HL-60/S4 treated with retinoic acid at 250 ng/mL for 4 days and 3 days (cell line): ENCODE data around the gene PUS7.
"Not testable (repeated sequence)": the region's sequence is repeated elsewhere in the genome, so short reads cannot be mapped to it uniquely, and the experiment has no call there.

Experiments used
- in situ Hi-C: fragments of 300-500 bp; cut with MboI; formaldehyde crosslinking; loops from 2 replicates; pipeline ENCODE4 v1.7.0; 2022; ENCODE audit warnings: low sequenced_read_pairs

The PUS7 gene

DNA sequence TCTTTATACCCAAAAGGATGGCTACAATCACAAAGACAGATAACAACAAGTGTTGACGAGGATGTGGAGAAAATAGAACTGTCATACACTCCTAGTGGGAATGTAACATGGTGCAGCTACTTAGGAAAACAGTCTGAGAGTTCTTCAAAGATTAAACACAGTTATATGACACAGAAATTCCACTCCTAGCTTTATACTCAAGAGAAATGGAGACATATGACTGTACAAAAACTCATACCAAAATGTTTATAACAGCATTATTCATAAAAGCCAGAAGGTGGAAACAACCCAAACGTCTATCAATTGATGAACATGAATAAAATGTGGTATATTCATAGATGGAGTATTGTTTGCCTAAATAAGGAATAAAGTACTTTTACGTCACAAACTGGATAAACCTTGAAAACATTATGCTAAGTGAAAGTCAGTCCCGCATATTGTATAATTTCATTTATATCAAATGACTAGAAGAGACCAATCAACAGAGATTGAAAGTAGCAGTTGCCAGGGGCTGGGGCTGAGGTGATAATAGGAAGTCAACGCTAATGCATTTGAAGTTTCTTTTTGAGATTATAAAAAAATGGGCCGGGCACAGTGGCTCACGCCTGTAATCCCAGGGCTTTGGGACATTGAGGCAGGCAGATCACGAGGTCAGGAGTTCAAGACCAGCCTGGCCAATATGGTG is 71.8 kb downstream of the PUS7 start:
- in situ Hi-C loops: no loop called here

DNA sequence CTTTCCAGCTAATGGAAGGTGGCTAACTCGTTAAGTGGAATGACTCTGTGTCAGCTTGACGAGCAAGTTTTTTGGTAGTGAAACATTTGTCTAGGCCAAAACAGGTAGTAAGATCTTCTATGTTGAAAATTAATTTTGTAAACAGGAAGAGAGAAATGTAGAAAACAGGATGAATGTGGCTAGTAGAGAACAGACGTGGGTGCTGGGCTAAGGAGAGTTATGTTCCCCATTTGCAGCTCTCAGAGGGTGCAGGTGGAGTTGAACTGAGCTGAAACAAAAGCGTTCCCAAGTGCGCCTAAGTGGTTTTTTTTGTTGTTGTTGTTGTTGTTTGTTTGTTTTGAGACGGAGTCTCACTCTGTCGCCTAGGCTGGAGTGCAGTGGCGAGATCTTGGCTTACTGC is 73.9 kb downstream of the PUS7 start:
- in situ Hi-C loops: no loop called here

DNA sequence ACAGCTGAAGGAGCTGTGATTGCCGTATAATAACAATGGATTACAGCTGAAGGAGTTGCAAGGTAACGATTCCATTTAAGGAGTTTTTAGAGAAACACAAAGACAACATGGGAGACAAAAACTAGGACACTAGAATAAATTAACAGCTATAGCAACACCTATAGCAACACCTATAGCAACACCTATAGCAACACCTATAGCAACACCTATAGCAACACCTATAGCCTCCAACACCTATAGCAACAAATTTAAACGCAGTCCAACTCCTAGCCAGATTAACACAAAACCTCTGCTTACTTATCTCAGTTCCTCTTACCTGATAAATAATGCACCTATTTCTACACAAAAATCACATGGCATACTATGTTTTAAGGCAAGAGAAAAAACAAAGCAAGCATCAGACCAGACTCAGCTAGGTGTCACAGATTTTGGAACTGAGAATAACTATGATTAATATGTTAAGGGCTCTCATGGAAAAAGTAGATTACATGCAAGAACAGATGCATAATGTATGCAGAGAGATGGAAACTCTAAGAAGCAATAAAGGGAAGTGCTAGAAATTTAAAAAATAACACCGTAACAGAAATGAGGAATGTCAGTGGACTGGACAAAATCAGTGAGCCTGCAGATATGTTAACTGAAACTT is 77.6 kb downstream of the PUS7 start:
- in situ Hi-C loops: no loop called here

DNA sequence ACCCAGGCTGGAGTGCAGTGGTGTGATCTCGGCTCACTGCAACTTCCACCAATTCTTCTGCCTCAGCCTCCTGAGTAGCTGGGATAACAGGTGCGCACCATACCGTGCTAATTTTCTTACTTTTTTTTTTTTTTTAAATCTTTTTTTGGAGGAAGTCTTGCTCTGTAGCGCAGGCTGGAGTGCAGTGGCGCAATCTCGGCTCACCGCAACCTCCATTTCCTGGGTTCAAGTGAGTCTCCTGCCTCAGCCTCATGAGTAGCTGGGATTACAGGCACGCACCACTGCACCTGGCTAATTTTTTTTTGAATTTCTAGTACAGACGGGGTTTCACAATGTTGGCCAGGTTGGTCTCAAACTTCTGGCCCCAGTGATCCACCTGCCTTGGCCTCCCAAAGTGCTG is 79.9 kb downstream of the PUS7 start:
- in situ Hi-C loops: not testable (repeated sequence)

DNA sequence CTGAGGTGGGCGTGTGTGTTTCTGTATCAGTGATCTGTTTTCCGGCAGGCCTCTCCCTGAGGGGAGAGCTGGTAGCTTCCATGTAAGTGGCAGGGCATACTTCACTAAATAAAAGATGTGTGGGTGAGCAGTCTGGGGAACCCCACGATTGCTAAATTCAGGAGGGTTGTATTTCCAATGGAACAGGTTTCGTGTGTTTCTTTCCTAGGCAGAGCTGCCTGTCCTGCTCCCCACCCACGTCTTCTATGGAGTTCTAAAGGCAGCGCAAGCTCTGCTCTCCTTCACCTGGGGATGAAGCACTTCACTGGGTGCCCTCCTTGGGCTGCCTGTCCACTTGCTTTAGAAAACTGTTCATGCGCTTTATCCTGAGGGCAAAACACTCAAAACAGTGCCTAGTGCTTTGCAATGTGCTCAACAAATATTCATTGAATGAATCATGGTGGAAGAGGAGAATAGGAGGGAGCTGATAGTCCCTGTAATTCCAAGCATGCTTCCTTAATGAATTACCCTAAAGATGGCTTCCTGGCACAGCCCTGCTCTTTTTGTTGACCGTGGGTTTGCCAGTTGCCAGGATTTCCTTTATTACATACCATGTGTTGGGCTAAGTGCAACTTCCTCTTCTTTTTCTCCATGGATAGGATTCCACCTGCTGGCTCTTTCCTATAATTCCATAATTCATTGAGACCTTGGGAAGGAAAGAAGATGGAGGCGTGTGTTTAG is 82.7 kb downstream of the PUS7 start:
- in situ Hi-C loops: no loop called here

DNA sequence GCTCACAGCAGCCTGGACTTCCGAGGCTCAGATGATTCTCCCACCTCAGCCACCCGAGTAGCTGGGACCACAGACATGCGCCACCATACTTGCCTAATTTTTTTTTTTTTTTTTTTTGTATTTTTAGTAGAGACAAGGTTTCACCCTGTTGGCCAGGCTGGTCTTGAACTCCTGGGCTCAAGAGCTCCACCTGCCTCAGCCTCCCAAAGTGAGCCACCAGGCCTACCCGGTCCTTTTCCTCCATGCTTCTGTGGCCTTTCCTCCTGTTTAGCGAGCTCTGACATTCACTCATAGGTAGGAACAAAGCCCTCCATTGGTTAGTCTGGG is 83.3 kb downstream of the PUS7 start:
- in situ Hi-C loops: no loop called here

DNA sequence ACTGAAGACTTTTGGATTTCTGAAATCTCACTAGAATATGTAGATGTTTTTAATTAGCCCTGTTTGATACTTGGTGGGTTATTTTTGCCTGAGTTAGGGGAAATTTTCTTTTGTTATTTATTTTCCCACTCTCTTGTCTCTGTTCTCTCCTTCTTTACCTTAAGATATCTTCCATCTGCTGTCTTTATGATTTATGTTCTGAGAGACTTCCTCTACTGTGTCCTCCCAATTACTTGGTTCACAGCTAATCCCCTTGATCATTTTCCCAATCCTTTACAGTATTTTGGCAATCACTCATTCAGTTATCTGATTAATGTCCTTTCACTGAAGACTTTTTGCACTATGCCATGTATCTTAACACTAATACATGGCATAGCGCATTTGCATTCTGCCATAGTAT is 83.8 kb downstream of the PUS7 start:
- in situ Hi-C loops: no loop called here

DNA sequence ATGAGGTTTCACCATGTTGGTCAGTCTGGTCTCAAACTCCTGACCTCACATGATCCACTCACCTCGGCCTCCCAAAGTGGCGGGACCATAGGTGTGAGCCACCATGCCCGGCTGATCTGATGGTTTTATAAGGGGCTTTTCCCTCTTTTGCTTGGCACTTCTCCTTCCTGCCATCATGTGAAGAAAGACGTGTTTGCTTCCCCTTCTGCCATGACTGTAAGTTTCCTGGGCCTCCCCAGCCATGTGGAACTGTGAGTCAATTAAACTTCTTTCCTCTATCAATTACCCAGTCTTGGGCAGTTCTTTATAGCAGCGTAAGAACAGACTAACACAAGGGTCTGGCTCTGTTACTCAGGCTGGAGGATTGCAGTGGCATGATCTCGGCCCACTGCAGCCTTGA is 84.7 kb downstream of the PUS7 start:
- in situ Hi-C loops: not testable (repeated sequence)

DNA sequence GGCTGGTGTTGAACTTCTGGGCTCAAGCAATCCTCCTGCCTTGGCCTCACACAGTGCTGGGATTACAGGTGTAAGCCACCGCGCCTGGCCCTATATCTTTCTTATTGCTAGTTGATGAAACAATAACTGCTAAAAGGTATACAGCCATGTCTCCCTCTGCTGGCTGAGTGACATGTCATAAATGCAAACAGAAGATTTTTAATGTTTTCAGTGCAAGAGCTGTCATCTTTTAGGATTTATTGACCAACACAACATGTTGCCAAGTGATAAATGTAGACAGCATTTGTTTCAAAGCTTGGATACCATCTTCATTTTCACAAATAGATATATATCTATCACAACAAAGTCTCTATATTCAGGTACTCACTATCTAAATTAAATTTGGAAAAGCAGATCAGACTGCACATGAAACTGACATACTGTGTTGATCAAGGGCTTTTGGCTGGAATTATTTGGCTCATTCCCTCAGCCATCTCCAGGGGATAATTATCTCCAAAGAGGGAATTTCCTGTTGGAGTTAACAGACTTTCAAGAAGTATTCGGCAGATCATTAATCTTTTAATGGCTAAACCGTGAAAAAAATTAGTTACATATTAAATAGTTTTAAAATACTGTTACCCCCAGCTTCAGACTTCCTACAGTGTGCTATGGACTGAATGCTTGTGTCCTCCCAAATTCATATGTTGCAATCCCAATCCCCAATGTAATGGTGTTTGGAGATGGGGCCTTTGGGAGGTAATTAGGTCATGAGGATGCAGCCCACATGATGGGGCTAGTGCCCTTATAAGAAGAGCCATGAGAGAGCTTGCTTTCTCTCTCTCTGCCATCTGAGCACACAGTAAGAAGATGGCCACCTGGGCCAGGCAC is 92.1 kb downstream of the PUS7 start:
- in situ Hi-C loops: no loop called here

DNA sequence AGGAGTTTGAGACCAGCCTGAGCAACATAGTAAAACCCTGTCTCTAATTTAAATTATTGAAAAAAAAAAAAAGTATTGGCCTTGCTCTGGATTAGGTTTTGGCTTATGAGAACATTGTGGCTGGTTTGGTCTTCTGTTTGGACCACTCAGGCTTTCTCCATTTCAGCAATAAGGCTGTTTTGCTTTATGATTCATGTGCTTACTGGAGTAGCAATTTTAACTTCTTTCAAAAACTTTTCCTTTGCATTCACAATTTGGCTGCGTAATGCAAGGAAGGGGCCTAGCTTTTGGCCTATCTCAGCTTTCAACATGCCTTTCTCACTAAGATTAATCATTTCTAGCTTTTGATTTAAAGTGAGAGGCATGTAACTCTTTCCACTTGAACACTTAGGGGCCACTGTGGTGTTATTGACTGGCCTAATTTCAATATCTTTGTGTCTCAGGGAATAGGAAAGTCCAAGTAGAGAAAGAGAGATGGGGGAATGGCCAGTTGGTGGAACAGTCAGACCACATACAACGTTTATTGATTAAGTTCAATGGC is 95.4 kb downstream of the PUS7 start:
- in situ Hi-C loops: no loop called here

DNA sequence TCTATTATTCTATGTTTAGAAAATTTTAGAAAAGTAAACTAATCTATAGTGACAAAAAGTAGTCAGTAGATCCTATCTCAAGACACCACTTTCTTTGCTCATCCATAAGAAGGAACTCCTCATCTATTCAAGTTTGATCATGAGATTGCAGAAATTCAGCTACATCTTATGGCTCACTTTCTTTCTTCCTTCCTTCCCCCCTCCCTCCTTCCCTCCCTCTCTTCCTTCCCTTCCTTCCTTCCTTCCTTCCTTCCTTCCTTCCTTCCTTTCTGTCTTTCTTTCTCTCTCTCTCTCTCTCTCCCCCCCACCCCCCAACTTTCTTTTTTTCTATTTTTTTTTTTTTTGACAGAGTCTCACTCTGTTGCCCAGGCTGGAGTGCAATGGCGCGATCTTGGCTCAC is 98.1 kb downstream of the PUS7 start:
- in situ Hi-C loops: no loop called here

DNA sequence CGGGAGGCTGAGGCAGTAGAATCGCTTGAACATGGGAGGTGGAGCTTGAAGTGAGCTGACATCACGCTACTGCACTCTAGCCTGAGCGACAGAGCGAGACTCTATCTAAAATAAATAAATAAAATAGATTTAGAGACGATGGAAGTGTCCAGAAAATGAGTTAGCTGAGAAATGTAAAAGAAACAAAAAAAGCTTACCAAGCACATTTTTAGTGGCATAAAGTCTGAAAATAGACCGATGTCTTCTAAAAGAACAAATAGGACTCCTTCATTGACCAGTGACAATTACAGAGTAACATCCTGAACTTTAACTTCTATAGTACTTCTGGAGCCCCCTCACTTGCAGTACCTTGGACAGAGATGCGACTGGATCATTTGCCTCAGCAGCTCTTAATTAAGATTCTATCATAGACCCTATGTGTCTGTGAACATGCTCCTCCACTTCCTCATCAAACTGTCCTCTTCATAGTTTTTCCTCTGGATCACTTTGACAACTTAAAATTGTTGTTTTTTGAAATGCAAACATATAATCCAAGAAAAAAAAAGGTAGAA is 108.1 kb downstream of the PUS7 start:
- in situ Hi-C loops: no loop called here

DNA sequence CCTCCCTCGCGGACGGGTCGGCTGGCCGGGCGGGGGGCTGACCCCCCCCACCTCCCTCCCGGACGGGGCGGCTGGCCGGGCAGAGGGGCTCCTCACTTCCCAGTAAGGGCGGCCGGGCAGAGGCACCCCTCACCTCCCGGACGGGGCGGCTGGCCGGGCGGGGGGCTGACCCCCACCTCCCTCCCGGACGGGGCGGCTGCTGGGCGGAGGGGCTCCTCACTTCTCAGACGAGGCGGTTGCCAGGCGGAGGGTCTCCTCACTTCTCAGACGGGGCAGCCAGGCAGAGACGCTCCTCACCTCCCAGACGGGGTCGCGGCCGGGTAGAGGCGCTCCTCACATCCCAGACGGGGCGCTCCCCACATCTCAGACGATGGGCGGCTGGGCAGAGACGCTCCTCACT is 111.3 kb downstream of the PUS7 start:
- in situ Hi-C loops: not testable (repeated sequence)

DNA sequence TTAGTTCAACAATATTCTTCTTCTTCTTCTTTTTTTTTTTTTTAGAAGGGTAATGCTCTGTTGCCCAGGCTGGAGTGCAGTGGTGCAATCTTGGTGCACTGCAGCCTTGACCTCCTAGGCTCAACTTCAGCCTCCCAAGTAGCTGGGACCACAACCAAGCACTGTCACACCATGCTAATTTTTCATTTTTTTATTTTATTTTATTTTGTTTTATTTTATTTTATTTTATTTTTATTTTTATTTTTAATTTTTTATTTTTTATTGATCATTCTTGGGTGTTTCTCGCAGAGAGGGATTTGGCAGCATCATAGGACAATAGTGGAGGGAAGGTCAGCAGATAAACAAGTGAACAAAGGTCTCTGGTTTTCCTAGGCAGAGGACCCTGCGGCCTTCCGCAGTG is 112.3 kb downstream of the PUS7 start:
- in situ Hi-C loops: not testable (repeated sequence)

DNA sequence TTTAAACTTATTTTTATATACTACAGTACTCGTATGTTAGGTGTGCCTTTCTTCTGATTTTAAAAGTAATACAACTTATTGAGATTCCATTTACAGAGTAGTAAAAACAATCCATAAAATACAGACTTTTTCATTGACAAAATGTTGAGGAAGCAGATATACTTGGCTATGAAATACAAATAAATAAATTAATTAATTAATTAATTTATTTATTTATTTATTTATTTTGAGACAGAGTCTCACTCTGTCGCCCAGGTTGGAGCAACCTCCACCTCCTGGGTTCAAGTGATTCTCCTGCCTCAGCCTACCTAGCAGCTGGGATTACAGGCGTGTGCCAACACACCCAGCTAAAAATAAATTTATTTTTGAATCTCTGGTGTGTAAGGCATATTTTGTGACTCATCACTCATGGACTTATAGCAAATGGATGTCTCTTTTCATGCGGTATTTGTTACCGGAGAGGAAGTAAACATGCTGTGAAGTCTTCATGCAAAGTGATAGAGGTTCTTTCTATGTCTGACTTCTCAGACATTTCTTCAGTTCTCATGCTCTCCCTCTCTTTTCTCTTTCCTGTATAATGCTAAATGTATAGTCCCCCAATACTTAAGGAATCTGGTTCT is 113.2 kb downstream of the PUS7 start:
- in situ Hi-C loops: no loop called here
